WI38 (cell line): Measurements from ENCODE around the gene SENP1.

Experiments used
- H3K4me3 ChIP-seq: 2 replicates; pipeline ENCODE4 v1.5.1; 2011; ENCODE audit warnings: low read depth, mild to moderate bottlenecking, control low read depth, low read length
- TF ChIP-seq, protein P1 (sequence below): IDR thresholded peaks from 2 replicates; pipeline ENCODE4 v1.5.1; 2012; ENCODE audit warnings: low read depth, mild to moderate bottlenecking, control low read depth, low read length

The SENP1 gene

DNA sequence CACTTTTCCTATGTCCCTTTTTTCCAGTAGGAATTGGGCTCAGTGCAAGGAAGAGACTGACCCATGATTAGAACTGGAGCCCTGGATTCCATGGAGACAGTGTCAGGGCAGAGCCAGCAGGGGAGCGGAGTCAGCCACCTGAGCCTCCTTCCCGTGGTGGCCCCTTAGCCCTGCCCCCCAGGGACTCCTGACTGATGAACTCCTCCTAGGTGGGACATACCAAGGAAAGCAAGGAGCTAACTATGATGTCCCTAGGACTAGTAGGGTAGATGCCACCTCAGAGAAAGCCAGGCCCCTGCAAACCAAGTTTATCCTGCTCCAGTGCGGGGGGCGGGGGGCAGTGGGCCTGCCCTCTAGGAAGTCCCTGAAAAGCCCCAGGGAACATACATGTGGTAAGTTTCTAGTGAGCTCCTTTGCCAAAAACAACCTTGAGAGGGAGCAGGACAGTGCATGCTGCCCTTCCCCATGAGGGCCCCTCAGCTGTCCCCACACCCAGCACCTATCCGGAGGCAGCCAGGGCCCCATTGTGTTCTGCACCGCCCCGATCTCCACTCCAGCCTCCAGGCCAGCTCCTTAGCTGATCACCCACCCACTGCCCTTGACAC is 95.4 kb downstream of the SENP1 start:
- H3K4me3 ChIP-seq = no peak overlapping the region
- TF ChIP-seq, protein P1, sequence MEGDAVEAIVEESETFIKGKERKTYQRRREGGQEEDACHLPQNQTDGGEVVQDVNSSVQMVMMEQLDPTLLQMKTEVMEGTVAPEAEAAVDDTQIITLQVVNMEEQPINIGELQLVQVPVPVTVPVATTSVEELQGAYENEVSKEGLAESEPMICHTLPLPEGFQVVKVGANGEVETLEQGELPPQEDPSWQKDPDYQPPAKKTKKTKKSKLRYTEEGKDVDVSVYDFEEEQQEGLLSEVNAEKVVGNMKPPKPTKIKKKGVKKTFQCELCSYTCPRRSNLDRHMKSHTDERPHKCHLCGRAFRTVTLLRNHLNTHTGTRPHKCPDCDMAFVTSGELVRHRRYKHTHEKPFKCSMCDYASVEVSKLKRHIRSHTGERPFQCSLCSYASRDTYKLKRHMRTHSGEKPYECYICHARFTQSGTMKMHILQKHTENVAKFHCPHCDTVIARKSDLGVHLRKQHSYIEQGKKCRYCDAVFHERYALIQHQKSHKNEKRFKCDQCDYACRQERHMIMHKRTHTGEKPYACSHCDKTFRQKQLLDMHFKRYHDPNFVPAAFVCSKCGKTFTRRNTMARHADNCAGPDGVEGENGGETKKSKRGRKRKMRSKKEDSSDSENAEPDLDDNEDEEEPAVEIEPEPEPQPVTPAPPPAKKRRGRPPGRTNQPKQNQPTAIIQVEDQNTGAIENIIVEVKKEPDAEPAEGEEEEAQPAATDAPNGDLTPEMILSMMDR = no peak

GRCh38 chr12:48009471-48009870 is 96.4 kb downstream of the SENP1 start:
- TF ChIP-seq, protein P1 = no peak
- H3K4me3 ChIP-seq = no peak overlapping the region

DNA sequence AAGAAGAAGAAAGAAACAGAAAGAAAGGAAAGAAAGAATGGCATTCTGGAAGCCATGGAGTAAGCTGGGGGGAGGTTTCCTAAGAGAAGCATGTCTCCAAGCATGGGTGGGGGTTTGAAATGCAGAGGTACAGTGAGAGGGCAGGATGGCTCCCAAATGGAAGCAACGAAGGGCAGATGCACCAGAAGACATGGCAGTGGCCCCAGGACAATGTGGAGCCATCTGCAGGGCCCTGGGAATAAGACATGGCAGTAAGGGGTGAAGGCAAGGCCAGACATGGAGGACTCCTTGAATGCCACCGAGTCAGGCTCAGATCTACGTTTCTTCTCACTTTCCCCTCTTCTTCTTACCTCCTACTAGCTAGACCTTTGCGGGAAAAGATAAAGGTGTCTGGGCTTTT is 96.9 kb downstream of the SENP1 start:
- no peak overlapping the region for H3K4me3 ChIP-seq
- TF ChIP-seq, protein P1 = no peak

- TF ChIP-seq, protein P1 = no peak
- H3K4me3 ChIP-seq = no peak overlapping the region
Observed at GRCh38 chr12:48008349-48008748, 97.5 kb downstream of the SENP1 start.

GRCh38 chr12:48007206-48007605 is 98.7 kb downstream of the SENP1 start:
- H3K4me3 ChIP-seq = no peak overlapping the region
- TF ChIP-seq, protein P1 = no peak

GRCh38 chr12:48005750-48006021 is 100.2 kb downstream of the SENP1 start:
- H3K4me3 ChIP-seq = no peak overlapping the region
- TF ChIP-seq, protein P1 = no peak

DNA sequence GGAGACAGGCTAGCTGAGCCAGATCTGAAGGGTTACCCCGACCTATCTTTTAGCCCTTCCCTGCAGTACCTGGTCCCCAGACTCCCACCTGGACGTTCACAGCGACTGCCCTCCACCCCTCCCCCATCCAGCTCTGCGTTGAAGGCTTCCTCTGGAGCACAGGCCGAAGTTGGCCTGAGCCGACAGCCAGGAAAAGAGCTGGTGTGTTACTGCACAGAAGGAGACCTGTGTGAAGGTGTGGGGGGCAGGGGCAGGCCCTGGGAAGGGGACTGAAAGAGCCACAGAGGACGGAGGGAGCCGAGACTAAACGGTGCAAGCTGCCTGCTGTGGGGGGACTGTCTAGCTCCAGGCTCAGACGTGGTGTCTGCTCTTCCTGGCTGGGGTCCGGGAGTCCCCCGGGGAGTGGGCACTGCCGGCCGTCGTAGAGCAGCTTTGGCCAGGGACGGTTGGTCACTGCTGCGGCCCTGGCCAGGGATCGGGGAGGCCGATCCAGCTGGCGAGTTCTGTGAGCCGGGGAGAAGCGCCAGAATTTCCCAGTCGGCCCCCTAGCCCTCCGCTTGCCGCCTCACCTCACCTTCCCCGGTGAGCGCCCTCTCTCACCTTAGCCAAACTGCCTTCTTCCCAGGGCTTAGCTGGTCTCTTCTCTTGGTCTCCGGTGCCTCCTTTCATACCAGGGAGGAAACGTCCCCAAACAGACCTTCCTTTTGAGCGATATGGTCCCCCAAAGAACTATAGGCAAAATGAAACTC is 100.7 kb downstream of the SENP1 start:
- TF ChIP-seq, protein P1 = no peak
- no peak overlapping the region for H3K4me3 ChIP-seq
